ENCODE measurements around the gene RGS12.

The RGS12 gene

DNA sequence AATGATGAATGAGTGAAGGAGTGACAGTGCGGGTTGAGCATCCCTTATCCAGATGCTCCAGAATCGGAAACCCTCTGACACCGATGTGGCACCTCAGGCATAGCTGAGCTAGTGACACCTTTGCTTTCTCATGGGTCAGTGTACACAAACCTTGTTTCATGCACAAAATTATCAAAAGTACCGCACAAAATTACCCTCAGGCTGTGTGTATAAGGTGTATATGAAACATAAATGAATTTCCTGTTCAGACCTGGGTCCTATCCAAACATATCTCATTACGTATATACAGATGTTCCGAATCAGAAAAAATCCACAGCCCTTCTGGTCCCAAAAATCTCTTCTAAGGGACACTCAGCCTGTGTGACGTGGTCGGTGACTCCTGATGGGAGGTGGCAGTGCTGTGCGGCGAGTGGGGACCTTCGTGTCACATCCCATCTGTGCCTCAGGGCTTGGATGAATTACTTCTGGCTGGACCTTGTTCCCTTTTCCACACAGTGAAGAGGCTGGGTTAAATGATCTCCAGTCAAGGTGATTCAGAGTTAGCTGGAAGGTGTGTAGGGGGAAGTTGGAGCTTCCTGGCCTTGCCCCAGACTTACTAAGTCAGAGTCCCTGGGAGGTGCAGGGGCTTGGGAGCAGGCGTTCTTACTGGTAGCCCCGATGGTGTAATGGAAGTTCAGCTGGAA, 18.8 kb downstream of the RGS12 start:
- no peak for DNase-seq

GRCh38 chr4:3312362-3312761, 19.5 kb downstream of the RGS12 start:
- no peak for DNase-seq

DNA sequence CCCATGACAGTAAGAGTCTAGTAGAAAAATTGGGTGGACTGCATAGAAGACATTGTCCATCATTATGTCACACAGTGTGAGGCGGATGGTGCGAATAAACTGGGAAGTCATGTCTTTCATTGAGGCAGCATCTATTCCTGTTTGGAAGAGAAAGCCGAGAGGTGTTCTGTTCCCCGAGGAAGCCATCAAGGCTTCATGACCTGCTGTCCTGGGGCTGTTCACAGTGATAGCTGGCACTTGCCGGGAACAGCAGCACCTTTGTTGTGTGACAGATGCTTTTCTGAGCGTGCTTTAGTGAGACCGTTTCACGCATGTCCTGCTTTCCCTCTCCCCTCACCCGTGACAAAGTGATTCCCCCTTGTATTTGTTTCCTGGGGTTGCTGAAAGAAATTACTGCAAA, 20.3 kb downstream of the RGS12 start:
- no peak for DNase-seq

DNA sequence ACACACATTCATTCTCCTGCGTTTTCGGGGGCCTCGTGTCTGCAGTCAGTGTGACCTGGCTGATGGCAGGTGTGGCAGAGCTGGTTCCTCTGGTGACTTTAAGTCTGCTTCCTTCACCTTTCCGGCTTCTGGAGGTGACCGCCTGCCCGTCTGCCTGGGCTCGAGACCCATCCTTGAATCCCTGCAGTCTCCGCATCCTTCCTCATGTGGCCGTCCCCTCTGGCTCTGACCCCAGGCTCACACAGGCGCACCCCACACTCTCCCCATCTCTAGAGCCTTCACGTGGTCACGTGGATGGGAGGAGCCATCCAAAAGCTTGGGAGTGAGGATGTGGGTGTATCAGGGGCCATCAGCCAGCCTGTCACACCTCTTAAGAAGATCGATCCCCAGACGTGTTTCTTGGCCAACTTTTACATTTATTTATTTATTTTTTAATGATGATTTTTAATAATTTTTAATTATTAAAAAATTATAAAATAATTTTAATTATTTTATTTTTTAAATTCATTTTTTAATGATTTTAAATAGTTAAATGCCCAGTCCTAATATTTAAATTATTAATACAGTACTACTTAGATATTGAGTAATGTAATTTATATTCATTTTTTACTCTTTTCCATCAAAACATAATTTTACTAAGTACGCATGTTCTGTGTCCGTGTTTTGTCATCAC, 20.9 kb downstream of the RGS12 start:
- no peak for DNase-seq

GRCh38 chr4:3314706-3315260, 22.0 kb downstream of the RGS12 start:
- DNase-seq: no peak

DNA sequence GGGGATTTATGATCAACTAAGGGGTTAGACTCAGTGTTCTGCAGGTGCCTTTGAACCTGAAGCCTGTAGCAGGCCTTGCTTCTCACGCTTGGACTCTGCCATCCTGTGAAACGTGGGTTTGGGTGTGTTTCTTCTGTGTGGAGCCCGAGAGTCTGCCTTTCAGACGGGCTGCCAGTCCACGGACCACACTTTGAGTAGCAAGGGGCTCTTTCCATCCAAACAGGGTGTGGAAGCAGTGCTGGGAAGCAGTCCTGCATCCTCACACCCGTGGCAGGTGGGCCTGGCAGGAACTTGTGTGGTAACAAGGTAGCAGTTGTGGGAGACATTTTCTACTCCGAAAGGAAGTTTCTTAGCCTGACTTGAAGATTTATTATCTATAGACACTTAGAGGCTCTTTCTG, 22.7 kb downstream of the RGS12 start:
- DNase-seq: no peak

DNA sequence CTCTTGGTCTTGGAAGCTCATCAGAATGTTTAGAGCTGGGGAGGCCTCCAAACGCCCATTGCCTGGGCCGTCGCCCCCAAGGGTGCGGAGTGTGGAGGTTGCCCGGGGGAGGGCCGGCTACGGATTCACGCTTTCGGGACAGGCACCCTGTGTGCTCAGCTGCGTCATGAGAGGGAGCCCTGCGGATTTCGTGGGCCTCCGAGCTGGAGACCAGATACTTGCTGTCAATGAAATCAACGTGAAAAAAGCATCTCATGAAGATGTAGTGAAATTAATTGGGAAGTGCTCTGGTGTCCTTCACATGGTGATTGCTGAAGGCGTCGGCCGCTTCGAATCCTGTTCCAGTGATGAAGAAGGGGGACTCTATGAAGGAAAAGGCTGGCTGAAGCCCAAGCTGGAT, 23.3 kb downstream of the RGS12 start:
- DNase-seq: no peak

DNA sequence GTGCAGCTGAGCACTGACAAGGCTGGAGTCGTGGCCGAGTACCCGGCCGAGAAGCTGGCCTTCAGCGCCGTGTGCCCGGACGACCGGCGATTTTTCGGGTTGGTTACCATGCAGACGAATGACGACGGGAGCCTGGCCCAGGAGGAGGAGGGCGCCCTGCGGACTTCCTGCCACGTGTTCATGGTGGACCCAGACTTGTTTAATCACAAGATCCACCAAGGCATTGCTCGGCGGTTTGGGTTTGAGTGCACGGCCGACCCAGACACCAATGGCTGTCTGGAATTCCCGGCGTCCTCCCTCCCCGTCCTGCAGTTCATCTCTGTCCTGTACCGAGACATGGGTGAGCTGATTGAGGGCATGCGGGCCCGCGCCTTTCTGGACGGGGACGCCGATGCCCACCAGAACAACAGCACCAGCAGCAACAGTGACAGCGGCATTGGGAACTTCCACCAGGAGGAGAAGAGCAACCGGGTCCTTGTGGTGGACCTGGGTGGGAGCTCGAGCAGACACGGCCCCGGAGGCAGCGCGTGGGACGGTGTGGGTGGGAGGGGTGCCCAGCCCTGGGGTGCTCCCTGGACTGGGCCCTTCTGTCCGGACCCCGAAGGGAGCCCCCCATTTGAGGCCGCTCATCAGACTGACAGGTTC, 24.3 kb downstream of the RGS12 start:
- DNase-seq: no peak

- DNase-seq: no peak
These were observed 24.9 kb downstream of the RGS12 start for GRCh38 chr4:3317656-3318211.

- no peak for DNase-seq
These were observed 25.8 kb downstream of the RGS12 start for GRCh38 chr4:3318561-3319021.

- no peak for DNase-seq
These were observed 27.7 kb downstream of the RGS12 start for GRCh38 chr4:3320361-3321023.

DNA sequence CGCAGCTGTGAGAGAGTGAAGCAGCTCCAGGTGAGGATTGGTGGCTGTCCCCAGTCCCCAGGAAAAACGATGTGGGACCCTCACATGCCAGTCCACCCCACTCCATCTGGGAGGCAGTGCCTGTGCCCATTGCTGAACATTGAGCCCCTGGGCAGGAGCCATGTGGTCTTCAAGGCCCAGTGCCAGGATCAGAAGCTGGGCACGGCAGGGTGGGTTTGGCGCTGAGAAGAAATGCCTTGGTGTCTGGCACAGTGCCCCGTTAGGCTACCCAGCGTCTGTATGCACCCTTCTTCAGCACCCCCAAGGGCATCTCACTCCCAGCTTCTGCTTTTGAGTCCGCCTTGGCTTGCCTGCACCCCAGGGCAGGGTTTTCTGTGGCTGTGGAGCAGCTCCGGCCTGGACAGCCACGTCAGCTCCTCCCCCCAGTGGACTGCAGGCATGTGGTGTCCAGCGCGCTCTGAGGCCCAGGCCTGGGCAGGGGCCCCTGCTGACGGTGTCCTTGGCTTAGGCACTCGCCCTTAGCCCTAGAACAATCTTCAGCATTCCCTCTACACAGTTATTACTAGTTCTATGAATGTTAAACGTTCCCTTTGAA, 28.6 kb downstream of the RGS12 start:
- DNase-seq: no peak

DNA sequence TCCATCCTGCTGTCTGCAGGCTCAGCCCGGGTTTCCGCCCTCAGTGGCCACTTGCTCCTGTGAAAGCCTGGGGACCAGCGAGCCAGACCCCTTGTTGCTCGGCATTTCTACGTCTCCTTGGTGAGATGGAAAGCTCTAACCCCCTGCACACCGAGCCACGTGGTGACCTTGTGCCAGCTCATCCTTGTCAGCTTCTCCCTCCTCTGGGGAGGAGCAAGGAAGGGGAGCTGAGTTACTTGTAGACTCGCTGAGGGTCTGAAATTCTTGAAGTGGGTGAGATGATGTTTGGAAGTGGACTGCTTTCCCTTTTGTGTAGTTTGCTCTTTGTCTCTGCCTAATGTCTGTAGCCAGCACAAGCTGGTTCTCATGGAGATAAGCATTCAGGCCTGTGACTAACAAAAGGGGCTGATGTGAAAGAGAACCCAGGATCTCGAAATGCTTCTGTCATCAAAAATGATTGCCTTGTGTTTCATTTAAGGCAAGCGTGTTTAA, 29.3 kb downstream of the RGS12 start:
- DNase-seq: no peak

- no peak for DNase-seq
These were observed 30.3 kb downstream of the RGS12 start for GRCh38 chr4:3323071-3323481.

DNA sequence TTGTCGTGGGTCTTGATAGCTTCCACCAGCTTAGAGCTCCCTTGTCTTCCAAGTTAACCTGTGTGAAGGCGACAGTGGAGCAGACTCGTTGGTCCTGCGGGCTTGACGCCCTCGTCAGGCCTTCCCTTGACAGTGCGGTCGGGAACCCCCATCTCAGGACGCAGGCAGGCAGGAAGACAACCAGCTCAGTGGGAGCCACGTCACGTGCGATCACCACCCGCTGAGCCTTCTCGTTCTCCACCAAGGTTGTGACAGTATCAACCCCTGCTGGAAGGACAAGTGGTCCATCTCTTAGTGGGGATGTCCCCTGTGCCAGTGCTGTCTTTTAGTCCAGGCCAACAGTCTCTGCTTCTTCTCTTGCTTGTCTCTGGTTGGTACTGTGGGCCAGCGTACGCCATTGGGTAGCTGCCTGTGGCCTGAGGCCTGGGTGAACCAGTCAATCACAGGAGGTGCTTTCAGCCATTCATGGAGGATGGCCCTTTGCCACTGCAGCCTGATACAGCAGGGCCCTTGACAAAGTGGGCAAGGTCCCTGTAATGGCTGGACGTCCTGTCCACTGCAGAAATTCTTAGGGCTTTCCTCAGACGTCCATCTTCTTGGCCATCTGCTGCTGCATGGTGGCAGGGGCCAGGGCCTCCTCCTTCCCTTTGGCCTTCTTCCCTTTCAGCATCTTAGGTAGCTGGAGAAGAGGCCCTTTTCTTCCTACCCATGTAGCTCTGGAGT, 31.4 kb downstream of the RGS12 start:
- DNase-seq: no peak

- DNase-seq: no peak
These were observed 36.2 kb downstream of the RGS12 start for GRCh38 chr4:3328814-3329663.

DNA sequence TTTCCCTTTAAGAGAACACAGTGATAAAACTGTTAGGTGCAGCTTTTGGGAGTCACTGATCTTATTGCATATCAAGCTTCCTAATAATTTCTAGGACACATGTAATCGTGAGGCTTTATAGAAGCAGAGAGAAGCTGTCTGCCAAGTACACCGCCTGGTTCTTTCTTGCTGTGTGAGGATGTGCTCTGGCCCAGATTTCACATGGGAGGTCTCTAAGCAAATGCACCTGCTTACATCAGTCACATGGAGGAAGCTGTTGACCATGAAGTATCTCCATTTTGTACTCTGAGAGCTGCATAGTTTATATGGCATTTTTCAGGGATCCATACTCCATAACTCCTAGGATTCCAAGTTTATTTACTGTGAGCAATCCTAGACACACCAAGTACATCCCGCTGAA, 37.1 kb downstream of the RGS12 start:
- DNase-seq: no peak

DNA sequence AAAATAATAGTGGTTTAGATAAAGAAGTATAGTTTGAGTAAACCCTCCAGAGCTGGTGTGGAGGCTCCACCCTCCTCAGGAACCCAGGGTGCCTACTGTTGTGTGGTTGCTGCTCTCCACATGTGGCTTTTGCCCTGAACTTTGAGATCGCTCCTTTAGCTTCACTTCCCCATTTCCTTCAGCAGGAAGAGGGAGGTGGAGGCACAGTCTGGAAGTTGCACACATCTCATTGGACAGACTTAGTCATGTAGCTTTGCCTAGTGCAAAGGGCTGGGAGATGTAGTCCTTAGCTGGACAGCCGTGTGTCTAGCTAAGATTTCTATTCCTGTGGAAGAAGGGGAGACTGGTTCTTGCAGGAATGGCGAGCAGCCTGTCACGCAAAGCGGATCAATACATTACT, 37.9 kb downstream of the RGS12 start:
- no peak for DNase-seq

GRCh38 chr4:3331511-3332394, 38.9 kb downstream of the RGS12 start:
- no peak for DNase-seq

- DNase-seq: no peak
These were observed 39.7 kb downstream of the RGS12 start for GRCh38 chr4:3332498-3332897.

Data from activated CD4-positive, alpha-beta T cell treated with anti-CD3 and anti-CD28 coated beads, Interleukin-10, Interleukin-2, amounts not matched to agents 100 ng/mL and 50 ng/mL, durations not matched to agents 16 hours and 8 hours (primary cell).